Inflammatory macrophage treated with lipopolysaccharide for 1 hour (primary cell): ENCODE data around the gene RDH13.
"Not testable (repeated sequence)": the region's sequence is repeated elsewhere in the genome, so short reads cannot be mapped to it uniquely, and the experiment has no call there.

Experiments used
- DNase-seq, 2 donors: peaks; one replicate each; pipeline ENCODE4 v3.0.0-alpha.2; 2020 to 2022

The RDH13 gene

DNA sequence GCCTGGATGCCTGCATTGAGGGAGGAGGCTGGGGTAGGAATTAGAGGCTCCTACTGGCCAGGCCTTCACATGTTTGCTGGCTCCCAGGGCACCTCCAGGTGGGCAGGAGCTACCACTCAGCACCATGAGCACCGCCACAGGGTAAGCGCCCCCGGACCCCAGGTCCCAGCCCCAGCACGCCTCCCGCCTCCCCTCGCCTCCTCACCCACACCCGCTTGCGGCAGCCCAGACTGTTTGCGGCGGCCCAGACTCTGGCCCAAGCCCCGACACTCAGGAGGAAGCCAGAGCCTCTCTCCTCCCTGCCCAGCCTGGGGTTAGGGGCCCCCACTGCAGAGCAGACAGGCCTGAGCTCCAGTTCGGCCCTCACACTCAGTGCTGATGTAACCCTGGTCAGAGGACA, 13.4 kb upstream of the RDH13 start:
- DNase-seq: no peak

DNA sequence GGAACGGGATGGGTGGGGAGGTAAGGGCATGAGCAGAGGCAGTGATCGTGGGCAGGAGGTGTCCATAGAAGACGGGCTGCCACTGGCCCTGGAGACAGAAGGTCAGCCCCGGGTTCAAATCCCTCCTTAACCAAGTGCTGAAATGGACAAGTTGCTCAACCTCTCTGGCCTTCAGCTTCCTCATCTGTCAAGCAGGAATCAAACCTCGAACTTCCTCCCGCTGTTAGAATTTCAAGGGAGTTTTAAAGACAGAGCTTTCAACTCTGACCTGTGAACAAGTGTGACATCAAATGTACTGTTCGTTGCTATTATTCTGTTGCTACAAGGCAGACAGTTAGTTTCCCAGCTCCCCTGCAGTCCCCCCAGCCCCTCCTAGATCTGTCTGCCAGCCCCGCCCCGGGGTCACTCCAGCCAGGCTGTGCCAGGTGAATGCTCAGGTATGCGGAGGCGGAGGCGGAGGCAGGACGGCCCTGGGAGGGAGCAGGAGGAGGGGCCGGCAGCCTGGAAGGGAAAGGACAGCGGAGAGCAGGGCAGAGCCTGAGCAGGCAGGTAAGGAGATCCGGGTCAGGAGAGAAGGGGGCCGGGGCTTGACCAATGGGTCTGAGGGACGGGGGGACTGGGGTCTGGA, 12.5 kb upstream of the RDH13 start, which contains the start of gene EPS8L1:
TSS of gene EPS8L1 (plus strand) at position 499 of the 628 bp plus-strand sequence. CDS start 576 bp downstream, outside the sequence.
- DNase-seq: peak; percentile 66 to 71

DNA sequence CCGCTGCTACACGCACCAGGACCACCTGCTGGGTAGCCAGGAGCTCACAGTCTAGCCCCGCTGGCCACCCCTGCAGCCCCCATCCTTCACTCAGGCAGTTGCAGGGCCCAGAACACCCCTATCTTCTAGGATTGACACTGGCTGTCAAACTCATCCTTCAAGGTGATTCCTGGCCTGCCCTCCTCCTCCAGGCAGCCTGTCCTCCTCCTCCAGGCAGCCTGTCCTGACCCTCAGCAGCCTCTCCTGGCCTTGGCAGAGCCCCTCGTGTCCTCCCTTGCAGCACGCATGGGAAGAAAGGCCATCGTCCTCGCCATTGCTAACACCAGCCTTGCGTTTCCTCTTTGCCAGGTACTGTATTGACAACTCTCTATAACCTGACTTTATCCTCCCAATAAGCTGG, 9.0 kb upstream of the RDH13 start:
- no peak for DNase-seq

DNA sequence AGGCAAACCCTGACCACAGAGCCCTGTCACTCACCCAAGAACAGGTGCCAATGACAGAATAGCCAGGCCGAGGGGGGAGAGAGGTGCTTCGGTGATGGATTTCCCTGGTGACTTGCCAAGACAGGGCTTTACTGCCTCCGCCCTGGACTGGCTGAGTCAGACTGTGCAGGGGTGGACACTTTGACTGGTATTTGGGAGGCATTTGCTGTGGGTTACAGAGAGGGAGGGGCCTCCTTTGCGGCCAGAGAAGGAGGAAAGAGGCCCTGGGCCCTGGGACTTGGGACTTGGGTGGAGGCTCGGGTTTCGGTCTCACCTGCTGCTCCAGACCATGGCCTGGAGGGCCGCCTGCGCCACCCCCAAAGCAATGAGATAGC, 8.2 kb upstream of the RDH13 start:
- DNase-seq: peak; percentile 37 to 39

DNA sequence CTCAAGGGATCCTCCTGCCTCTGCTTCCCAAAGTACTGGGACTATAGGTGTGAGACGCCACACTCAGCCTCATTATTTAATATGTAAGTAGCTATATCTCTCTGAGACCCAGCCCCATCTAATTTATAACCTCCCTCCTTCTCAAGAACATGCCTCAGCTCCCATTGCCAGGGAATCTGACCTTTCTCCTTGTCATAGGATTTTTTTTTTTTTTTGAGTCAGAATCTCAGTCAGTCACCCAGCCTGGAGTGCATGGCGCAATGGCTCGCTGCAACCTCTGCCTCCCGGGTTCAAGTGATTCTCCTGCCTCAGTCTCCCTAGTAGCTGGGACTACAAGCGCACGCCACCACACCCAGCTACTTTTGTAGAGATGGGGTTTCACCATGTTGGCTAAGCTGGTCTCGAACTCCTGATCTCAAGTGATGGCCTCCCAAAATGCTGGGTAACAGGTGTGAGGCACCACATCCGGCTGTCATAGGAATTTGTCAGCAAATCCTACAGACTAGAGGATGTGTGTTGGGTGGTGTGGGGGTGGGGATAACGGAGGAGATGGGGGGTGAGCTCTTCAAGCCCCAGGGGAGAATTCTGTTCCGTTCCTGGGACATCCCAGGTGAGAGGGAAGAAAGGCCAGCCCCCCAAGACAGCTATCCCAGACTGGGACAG, 7.6 kb upstream of the RDH13 start:
- no peak for DNase-seq

DNA sequence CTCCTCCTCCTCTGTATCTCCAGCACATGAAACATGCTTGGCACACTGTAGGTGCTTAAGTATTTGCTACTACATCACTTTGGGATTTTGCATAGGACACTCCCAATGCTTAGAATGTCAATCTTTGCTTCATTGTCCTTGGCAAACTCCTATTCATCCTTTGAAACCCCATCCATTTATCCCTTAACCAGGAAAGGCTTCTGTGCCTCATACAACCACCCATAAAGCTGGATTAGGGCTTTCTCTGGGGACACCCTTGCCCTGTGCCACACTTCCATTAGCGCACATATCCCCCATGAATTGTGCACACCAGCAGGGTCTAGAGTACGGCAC, 6.9 kb upstream of the RDH13 start:
- no peak for DNase-seq

DNA sequence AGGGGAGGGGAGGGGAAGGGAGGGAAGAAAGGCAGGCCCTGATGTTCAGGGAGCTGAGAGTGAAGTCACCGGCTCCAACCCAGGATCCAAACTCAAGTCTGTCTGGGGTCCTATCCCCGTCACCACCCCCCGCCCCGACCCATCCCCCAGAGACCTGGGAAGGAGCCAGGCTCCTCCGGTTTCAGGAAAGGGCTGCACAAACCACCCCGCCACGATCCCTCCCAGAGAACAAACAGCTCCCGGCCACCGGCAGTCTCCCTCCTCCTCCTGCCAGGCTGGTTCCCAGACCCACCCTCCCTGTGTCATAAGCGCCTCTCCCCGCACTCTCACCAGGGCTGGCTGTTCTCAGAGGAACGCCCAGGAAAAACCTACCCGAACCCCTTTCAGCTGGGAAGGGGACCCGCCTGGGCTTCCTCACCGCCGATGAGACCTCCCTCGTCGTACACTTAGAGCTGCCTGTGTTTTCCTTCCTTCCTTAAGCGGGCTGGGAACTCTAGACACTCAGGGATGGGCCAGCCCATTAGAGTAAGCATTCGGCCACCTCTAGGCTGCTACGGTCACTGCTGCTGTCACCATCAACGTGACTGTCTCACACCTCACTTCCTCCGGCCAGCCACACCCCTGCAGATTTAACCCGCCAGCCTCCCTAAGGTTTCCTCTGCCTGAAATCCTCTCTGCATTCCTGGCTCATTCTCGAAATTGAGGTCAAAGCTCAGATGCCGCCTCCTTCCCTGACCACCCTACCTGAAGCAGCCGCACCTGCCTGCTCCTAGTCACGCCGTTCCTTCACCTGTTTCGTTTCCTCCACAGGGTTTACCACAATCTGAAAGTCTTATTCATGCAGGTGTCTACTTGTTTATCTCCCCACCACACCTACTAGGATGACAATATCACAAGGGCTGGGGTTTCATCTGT, 6.3 kb upstream of the RDH13 start:
- DNase-seq: no peak

DNA sequence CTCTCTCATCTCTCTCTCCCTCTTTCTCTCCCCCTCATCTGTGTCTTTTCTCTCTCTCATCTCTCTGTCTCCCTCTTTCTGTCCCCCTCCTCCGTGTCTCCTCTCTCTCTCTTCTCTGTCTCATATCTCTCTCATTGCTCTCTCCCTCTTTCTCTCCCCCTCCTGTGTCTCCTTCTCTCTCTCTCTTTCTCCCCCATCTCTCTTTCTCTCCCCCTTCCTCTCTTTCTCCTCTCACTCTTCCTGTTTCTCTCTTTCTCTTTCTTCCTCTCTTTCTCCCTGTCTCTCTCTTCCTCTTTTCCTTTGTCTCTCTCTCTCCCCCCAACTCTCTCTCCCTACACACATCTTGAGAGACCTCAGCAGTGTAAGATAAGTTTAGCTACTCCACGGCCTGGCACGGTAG, 4.9 kb upstream of the RDH13 start:
- no peak for DNase-seq

DNA sequence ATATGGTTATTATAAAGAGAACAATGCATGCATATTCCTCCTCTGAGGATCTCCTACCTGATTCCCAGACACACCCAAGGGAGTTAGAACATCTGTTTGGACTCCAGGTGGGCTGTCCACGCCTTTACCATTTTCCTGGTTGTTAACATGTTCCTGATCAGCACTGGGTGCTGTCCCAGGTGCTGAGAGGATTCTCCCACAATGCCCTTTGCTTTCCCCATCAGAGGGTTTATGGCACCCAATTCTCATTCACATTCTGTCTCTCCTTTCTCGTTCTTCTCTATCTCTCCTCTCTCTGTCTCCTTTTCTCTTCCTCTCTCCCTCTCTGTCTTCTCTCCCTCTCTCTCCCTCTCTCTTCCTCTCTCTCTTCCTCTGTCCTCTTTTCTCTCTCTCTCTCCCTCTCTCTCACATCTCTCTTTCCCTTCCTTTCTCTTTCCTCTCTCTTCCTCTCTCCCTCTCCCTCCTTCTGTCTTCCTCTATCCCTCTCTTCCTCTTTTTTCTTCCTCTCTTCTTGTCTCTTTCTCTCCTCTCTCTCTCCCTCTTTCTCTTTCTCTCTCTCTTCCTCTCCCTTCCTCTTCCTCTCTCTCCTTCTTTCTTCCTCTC, 3.3 kb upstream of the RDH13 start:
- no peak for DNase-seq

DNA sequence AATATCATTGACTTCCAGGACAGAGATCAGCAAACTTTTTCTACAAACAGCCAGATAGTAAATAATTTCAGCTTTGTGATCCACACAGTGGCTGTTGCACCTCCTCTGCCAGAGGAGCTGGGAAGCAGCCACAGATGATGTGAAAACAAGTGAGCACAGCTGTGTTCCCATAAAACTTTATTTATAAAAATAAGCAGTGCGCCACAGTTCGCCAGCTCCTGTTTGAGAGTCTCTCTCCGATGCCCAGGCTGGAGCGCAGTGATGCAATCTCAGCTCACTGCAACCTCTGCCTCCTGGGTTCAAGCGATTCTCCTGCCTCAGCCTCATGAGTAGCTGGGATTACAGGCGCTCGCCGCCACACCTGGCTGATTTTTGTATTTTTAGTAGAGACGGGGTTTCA, 2.6 kb upstream of the RDH13 start:
- not testable (repeated sequence) for DNase-seq

DNA sequence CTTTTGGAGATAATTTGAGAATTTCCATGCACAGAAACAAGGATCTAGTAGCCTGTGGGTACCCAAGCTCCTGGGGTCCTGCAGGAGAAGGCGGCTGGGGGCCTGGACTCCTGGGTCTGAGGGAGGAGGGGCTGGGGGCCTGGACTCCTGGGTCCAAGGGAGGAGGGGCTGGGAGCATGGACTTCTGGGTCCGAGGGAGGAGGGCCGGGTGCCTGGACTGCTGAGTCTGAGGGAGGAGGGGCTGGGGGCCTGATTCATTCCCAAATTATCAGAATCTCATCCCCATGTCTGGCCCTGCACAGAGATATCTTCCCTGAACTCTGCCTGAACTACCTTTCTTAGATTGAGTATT, 520 bp upstream of the RDH13 start:
- no peak for DNase-seq

DNA sequence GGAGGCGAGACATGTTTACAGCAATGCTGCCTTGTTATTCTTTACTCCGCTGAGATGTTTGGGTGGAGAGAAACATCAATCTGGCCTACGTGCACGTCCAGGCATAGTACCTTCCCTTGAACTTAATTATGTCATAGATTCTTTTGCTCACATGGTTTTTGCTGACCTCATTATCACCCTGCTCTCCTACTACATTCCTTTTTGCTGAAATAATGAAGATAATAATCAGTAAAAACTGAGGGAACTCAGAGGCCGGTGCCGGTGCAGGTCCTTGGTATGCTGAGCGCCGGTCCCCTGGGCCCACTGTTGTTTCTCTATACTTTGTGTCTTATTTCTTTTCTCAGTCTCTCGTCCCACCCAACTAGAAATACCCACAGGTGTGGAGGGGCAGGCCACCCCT, 2.7 kb downstream of the RDH13 start:
- DNase-seq: not testable (repeated sequence)

DNA sequence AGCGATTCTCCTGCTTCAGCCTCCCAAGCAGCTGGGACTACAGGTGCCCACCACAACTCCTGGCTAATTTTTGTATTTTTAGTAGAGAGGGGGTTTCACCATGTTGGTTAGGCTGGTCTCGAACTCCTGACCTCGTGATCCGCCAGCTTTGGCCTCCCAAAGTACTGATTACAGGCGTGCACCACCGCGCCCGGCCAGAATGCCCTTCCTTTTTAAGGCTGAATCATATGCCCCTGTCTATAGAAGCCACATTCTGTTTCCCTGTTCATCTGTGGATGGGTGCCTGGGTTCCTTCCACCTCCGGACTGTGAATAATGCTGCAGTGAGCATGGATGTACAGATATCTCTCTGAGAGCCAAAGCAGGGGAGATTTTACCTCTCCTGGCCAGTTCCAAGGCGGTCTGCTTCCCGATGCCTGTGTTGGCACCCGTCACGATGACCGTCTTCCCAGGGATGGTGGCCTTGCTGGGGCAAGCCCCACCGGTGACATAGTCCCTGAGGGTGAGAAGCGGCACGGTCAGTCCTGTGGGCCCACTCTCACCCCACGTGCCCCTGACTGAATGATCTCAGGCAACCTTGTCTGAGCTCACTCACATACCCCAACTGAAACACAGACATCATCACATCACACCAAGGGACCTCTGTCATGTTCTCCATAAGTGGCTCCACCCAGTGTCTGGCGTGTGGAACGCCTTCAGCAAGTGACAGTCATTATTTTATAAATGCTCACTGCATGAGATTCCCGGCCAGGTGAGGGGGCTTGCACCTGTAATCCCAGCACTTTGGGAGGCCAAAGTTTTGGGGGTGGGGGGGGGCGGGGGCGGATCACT, 4.0 kb downstream of the RDH13 start:
- no peak for DNase-seq

DNA sequence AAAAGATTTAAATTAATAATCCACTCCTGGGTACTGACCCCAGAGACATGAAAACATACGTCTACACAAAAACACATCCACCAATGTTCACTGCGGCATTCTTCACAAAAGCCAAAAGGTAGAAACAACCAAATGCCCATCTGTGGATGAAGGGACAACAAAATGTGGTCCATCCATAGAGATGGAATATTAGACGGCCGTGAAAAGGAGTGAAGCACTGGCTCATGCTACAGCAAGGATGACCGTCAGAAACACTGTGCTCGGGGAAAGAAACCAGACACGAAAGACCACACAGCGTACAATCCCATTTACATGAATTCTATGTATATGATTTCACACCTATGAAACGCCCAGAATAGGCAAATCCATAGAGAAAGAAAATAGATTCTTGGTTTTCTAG, 6.1 kb downstream of the RDH13 start:
- DNase-seq: no peak

DNA sequence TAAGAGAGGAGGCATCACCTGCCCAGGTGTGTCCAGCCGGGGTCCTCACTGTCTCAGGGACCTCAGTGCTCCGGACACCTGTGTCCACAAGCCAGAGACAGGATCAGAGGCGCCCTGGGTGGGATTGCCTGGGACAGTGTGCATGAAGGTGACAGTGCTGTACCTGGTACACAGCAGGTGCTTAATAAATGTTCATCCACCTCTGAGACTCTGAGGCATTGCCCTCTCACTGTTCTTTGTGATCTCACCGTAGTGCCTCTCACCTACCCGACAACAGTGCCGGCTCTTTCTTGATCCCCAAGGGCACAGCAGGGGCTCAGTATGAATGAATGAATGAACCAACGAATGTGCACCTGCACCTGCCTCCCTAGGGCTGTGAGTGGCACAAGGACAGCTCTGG, 9.2 kb downstream of the RDH13 start:
- DNase-seq: no peak

DNA sequence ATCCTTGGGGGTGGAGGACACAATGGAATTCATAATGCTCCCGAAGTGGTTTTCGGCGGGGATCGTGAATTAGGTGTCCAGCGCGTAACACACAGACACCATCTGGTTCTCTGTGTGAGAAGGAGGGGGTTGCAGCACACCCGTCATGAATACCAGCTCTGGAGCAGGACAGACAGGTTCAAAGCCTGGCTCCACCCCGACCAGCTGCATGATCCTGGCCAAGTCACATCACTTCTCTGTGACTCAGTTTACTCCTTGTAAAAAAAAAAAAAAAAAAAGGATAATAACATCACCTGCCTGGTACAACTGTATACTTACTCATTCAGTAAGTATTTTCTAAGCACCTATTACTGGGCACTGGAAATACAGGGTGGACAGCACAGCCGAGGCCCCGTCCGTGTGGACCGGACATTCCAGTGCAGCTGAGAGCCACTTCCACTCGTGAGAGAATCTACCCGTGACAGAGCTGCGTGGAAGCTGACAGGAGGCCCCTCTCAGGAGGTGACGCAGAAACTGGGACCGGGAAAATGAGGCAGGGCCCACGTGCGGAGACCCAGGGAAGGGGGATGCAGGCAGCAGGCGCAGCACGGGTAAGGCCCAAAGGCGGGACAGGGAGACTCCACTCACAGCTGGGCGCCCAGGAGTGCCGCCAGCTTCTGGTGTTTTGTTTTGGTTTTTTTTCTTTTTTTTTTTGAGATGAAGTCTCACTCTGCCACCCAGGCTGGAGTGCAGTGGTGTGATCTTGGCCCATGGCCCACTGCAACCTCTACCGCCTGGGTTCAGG, 12.0 kb downstream of the RDH13 start:
- DNase-seq: no peak

DNA sequence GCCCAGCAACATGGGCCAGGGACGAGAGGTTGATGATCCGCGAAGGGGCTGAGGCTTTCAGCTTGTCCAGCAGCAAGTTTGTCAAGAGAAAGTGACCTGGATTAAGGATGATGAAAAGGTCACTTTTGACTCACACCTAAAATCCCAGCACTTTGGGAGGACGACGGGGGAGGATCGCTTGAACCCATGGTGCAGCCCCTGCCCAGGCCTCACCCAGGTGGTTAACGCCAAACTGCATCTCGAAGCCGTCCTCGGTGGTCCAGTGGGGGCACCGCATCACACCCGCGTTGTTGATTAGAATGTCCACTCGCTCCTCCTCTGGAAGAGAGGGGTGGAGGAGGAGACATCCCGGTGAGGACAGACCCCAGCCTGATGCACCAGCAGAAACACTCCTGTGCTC, 14.5 kb downstream of the RDH13 start:
- DNase-seq: no peak

DNA sequence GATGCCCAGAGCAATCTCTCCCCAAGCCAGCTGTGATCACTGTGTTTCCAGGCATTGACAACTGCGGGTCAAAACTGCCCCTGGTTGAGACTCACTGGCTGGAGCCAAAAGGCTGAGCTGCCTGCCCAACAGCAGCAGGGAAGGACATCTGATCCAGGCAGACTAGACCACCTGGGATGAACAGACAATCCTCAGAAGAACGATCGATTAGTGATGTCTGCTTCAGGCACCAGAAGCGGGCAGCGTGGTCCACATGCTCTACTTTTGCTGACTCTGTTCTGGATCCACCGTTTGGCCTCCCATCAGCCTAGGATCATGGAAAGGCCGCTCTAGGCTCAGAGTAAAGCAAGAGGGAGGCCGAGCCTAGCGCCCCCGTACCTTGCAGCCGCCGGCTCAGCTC, 15.0 kb downstream of the RDH13 start:
- no peak for DNase-seq

DNA sequence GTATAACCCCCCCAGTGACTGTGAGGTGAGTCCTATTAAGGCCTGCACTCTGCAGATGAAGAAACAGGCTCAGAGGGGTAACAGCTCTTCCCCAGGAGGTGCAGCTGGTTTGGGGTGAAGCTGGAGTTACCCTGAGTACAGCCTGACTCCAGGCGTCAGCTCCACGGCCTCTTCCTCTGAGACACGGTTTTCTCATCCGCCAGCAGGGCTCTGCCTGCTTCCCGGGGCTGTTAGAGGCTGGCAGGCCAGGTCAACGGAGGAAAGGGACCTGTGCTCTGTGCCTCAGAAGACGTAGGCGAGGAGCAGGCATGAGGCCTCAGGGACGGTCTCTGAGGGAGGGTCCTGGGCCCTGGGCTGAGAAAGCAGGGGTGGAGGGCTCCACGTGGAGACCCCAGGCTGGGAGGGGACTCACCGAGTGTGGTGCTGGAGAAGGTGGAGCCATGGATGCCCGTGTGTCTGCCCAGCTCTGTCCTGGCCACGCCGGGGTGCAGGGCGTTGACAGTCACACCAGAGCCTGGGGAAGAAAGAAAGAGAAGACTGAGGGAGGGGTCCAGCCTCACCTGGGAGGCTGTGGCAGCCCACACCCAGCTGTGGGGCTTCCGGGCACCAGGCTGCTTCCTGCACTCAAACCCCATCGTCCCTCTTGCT, 15.8 kb downstream of the RDH13 start:
- DNase-seq: no peak

DNA sequence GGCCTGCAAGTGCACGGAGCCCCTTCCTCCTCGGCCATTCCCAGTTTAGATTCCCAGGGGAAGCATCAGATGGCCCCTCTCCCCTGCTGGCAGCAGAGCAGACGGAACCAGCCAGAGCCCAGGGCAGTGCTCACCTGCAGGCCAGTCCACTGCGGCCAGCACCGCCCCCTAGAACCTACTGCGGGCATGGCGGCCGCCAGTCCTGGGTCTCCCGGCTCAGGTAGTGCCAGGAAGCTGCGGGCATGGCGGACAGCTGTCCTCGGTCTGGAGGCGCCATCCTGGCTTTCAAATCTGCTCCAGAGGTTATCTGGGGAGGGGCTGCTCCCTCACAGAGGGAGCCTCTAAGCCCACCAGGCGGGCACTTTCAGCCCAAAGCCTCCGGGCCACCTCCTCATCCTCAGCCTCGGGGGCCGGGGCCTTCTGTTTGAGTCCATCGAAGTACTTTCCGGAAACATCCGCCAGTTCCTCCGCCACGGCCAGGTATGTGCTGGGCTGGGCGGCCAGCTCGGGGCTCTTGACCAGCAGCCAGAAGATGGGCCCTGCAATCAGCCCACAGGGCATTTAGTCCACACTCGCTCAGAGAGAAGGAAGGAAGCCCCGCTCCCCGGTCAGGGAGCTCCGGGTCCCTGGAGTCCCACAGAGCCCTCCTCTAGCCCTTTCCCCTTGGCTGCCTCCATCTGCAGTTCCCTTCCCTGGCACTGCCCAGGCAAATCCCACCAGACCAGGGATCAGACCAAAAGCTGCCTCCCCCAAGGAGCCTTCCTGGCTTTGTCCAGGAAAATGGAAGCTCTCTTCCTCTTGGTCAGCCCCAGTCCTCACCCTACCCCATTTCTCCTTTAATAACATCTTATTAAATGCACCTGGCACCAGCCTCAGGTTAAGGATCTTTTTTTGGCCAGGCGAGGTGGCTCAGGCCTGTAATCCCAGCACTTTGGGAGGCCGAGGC, 17.9 kb downstream of the RDH13 start:
- DNase-seq: no peak
